DOHH2 (cell line): Measurements from ENCODE around the gene ACTA2.

ENCODE experiments used
- H3F3A ChIP-seq: fragments of 200-600 bp; sonication (generic), shearing (Covaris generic); 2 replicates; pipeline ENCODE4 v1.6.0; 2016; ENCODE audit warnings: antibody characterized with exemption, mild to moderate bottlenecking; ENCODE audit not compliant: control insufficient read depth, insufficient read depth
- H3K27ac ChIP-seq: fragments of 200-600 bp; sonication (generic); 2 replicates; pipeline ENCODE4 v1.5.1; 2014; ENCODE audit warnings: low read depth, mild to moderate bottlenecking, low read length, moderate library complexity
- H3K27me3 ChIP-seq: fragments of 200-600 bp; sonication (generic); 2 replicates; pipeline ENCODE4 v1.6.1; 2014; ENCODE audit warnings: mild to moderate bottlenecking, low read length, mixed read lengths; ENCODE audit not compliant: control insufficient read depth
- H3K36me3 ChIP-seq: fragments of 200-600 bp; sonication (generic); 2 replicates; pipeline ENCODE4 v1.6.1; 2014; ENCODE audit warnings: mild to moderate bottlenecking, low read length, moderate library complexity, mixed read lengths; ENCODE audit not compliant: control insufficient read depth
- H3K4me1 ChIP-seq: fragments of 200-600 bp; sonication (generic); 2 replicates; pipeline ENCODE4 v1.6.1; 2014; ENCODE audit warnings: mild to moderate bottlenecking, low read length, mixed read lengths; ENCODE audit not compliant: control insufficient read depth
- H3K4me2 ChIP-seq: fragments of 200-600 bp; sonication (generic); 2 replicates; pipeline ENCODE4 v1.6.0; 2014; ENCODE audit warnings: mild to moderate bottlenecking, low read length, moderate library complexity
- H3K4me3 ChIP-seq: fragments of 200-600 bp; sonication (generic); 2 replicates; pipeline ENCODE4 v1.5.1; 2014; ENCODE audit warnings: mild to moderate bottlenecking, low read length, mixed read lengths
- H3K79me2 ChIP-seq: fragments of 200-600 bp; sonication (generic); 2 replicates; pipeline ENCODE4 v1.6.1; 2014; ENCODE audit warnings: mild to moderate bottlenecking, low read length, mixed read lengths; ENCODE audit not compliant: control insufficient read depth
- H3K9me2 ChIP-seq: fragments of 200-600 bp; sonication (generic); replicated peaks from 2 replicates; pipeline ENCODE4 v1.6.1; 2014; ENCODE audit warnings: mild to moderate bottlenecking, low read length, mixed read lengths; ENCODE audit not compliant: control insufficient read depth
- H3K9me3 ChIP-seq: fragments of 200-600 bp; sonication (generic); 2 replicates; pipeline ENCODE4 v1.6.1; 2014; ENCODE audit warnings: antibody characterized with exemption, low read length, mixed read lengths; ENCODE audit not compliant: control insufficient read depth, insufficient read depth
- H4K20me1 ChIP-seq: fragments of 200-600 bp; sonication (generic); 2 replicates; pipeline ENCODE4 v1.6.0; 2014; ENCODE audit warnings: low read depth, mild to moderate bottlenecking, antibody characterized with exemption, low read length, moderate library complexity; ENCODE audit not compliant: control insufficient read depth, insufficient read depth
- CTCF ChIP-seq: fragments of 200-600 bp; sonication (generic); IDR thresholded peaks from one replicate; pipeline ENCODE4 v1.5.1; 2014; ENCODE audit warnings: antibody characterized with exemption, mild to moderate bottlenecking, low read depth, low read length; ENCODE audit not compliant: poor library complexity, severe bottlenecking
- EZH2phosphoT487 ChIP-seq: fragments of 200-600 bp; sonication (generic); IDR thresholded peaks from 2 replicates; pipeline ENCODE4 v1.6.1; 2017; ENCODE audit warnings: borderline replicate concordance, mild to moderate bottlenecking, antibody characterized with exemption, low read length, moderate library complexity, mixed read lengths

ACTA2 gene

GRCh38 chr10:88938039-88938438 is 14.5 kb downstream of the ACTA2 start:
- no peak overlapping the region for H3K4me2 ChIP-seq

GRCh38 chr10:88936656-88937055 is 15.9 kb downstream of the ACTA2 start:
- Histone ChIP-seq H3K79me2 (no peaks in the 10 kb centered on the region), H3K9me2 (no peaks in the 10 kb centered on the region), H4K20me1 (no peaks in the 10 kb centered on the region), H3F3A (no peaks in the 10 kb centered on the region), H3K27ac (no peak overlapping the region), H3K36me3 (no peaks in the 10 kb centered on the region), H3K4me3 (no peak overlapping the region), H3K4me2 (no peak overlapping the region), H3K27me3 (no peaks in the 10 kb centered on the region), H3K4me1 (peaks cover 20% of the 10 kb centered on the region), H3K9me3 (no peaks in the 10 kb centered on the region)
- TF ChIP-seq CTCF, result no peak
- TF ChIP-seq EZH2phosphoT487, result no peak

More at GRCh38 chr10:88938039-88938438, 14.5 kb downstream of the ACTA2 start:
- Histone ChIP-seq H3K27me3 (no peaks in the 10 kb centered on the region), H3K4me1 (peaks cover 14% of the 10 kb centered on the region), H3K79me2 (no peaks in the 10 kb centered on the region), H3F3A (no peaks in the 10 kb centered on the region), H3K36me3 (no peaks in the 10 kb centered on the region), H3K27ac (no peak overlapping the region), H3K9me2 (no peaks in the 10 kb centered on the region), H3K4me3 (no peak overlapping the region), H4K20me1 (no peaks in the 10 kb centered on the region), H3K9me3 (no peaks in the 10 kb centered on the region)
- TF ChIP-seq EZH2phosphoT487, result no peak
- TF ChIP-seq CTCF, result no peak

- no peak overlapping the region for H3K27ac ChIP-seq
Measured at GRCh38 chr10:88934900-88935672, 17.5 kb downstream of the ACTA2 start.

More at GRCh38 chr10:88934900-88935672, 17.5 kb downstream of the ACTA2 start:
- H3F3A ChIP-seq, result no peaks in the 10 kb centered on the region
- H3K4me3 ChIP-seq, result no peak overlapping the region
- no peaks in the 10 kb centered on the region for H3K36me3 ChIP-seq
- no peak for TF ChIP-seq EZH2phosphoT487
- peak; percentile 88 for TF ChIP-seq CTCF
- no peaks in the 10 kb centered on the region for H3K9me2 ChIP-seq
- H3K27me3 ChIP-seq, result no peaks in the 10 kb centered on the region
- H4K20me1 ChIP-seq, result no peaks in the 10 kb centered on the region
- H3K4me1 ChIP-seq, result peaks cover 20% of the 10 kb centered on the region
- H3K4me2 ChIP-seq, result no peak overlapping the region
- H3K79me2 ChIP-seq, result no peaks in the 10 kb centered on the region
- H3K9me3 ChIP-seq, result no peaks in the 10 kb centered on the region
